NCI-H510A (cell line): ENCODE data around the gene TCAF1.
"Not testable (repeated sequence)": the region's sequence is repeated elsewhere in the genome, so short reads cannot be mapped to it uniquely, and the experiment has no call there.

Experiments used
- DNase-seq: peaks from one replicate; lab custom pipeline; 2025; lab: John Stamatoyannopoulos, UW

Gene TCAF1

DNA sequence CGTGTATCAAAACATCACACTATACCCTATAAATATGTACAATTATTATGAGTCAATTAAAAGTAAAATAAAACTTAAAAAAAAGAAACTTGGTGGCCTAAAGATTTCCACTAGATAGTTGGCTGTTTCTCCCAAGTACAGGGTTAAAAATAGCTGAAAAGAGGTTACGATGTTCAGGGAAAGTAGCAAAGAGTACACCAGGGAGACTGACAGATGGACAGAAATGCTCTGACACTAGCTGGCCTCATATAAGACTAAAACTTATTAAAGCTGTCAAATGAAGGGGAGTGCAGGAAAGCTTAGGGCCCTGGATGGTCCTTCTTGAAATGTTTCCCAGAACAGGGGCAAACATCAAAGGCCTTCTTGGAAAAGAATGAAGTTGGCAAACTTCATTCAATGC lies 51.3 kb downstream of the TCAF1 start:
- no peak for DNase-seq

DNA sequence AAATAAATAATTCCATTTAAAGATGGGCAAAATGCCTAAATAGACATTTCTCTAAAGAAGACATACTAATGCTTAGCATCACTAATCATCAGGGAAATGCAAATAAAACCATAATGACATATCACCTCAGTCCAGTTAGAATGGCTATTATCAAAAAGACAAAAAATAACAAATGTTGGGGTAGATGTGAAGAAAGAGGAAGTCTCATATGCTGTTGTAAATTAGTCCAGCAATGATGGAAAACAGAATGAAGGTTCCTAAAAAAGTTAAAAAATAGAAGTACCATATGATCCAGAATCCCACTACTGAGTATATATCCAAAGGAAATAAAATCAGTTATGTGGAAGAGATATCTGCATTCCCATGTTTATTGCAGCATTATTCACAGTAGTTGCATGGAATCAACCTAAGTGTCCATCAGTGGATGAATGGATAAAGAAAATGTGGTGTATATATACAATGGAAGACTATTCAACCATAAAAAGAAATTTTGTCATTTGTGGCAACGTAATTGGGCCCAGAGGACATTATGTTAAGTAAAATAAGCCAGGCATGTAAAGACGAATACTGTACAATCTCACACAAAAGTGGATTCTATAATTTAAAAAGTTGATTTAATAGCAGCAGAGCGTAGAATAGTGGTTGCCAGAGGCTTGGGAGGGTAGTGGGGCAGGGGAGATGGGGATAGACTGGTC lies 52.0 kb downstream of the TCAF1 start:
- DNase-seq = no peak

DNA sequence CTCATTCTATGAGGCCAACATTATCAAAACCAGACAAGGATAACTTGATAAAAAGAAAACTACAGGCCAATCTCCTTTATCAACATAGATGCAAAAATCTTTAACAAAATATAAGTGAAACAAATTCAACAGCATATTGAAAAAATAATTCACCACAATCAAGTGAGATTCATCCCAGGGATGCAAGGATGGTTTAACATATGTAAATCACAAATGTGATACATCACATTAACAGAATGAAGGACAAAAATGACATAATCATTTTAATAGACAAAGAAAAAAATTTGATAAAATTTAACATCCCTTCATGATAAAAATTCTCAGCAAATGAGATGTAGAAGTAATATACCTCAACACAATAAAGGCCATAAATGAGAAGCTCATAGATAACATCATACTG lies 53.8 kb downstream of the TCAF1 start:
- DNase-seq = no peak

- DNase-seq = no peak
These were observed 55.3 kb downstream of the TCAF1 start for GRCh38 chr7:143846692-143847091.

DNA sequence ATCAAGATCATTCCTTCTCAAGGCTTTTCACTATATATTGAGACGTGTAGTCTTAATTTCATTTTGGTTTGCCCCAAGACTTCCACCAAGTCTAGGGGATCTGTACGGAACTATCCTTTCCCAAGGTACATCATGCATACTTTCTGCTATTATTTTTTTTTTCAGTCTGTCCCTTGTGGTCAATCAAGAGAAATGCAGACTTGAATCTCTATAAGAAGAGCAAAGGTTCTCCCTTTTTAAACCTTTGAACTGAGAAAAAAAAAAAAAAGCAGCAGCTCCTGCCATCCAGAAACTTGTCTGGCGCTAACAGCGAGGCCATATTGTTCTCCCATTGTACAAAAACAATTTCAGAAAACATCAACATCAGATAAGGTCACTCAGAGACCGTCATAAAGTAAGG lies 60.3 kb downstream of the TCAF1 start:
- DNase-seq = not testable (repeated sequence)

GRCh38 chr7:143840062-143840461 lies 61.9 kb downstream of the TCAF1 start:
- DNase-seq = not testable (repeated sequence)

- not testable (repeated sequence) for DNase-seq
These were observed 64.8 kb downstream of the TCAF1 start for GRCh38 chr7:143837223-143837622.

DNA sequence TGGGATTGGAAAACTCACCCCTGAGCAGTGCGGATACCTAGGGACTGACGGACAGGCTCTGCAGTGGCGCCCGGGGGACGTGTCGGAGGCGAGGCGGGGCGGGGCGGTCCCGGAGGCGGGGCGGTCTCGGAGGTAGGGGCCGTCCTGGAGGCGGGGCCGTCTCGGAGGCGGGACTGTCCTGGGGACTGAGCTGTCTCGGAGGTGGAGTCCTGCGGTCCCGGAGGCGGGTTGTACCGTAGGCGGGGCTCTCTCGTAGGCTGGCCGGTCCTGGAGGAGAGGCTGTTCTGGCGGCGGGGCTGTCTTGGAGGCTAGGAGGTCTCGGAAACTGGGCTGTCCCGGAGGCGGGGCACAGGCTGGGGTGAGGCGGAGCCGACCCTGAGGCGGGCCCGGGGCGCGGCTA lies 65.4 kb downstream of the TCAF1 start:
- peak; percentile 25 for DNase-seq

GRCh38 chr7:143836088-143836487 lies 65.9 kb downstream of the TCAF1 start:
- DNase-seq = not testable (repeated sequence)

DNA sequence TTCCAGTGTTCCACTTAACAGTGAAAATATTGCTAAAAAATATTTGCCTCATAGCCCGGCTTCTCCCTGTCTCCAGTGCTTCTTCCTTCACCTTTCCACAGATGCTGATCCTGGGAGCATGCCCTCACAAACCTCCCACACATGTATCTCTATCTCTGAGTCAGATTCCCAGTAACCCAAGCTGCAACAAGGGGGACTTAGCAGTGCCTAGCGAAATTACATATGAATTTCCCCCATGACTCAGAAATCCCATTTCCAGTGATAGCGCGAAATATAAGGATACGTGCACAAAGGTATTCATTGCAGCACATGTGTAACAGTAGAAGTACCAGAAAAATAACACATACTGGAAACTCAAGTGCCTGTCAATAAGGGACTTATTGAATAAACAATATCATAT lies 75.4 kb downstream of the TCAF1 start:
- not testable (repeated sequence) for DNase-seq

DNA sequence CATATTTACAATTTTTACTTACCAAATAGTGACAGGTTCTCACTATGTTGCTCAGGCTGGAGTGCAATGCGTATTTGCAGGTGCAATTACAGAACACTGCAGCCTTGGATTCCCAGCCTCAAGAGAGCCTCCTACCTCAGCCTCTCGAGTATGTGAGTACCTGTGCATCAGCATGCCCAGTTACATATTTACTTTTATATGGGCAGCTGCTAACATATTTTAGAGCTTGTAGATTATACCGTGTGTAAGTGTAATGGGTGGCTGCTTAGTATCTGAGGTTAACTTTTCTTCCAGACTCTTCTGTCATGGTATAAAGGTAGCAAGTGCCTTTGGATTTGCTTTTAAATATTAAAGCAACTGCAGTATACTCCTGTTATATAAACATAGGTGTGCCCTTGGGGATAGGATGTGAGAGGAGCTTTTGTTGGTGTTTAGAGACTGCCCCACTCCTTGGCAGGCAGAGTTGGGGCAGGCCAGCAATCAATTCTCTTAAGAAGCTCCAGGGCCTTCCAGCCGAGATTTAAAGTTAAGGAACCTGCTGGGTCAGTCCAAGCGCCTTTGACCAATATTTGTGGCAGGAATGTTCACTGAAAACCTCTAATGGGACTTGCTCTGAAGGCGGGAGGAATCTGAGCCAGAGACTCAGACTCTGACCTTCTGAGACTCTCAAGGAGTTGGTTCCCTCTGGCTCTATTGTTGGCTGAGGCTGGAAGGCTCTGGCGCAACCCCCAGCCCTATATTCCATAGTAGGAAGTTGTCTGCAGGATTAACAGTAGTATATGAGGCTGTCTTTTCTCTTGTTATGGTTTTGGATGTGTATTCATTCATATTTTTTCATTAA lies 77.5 kb downstream of the TCAF1 start:
- not testable (repeated sequence) for DNase-seq

DNA sequence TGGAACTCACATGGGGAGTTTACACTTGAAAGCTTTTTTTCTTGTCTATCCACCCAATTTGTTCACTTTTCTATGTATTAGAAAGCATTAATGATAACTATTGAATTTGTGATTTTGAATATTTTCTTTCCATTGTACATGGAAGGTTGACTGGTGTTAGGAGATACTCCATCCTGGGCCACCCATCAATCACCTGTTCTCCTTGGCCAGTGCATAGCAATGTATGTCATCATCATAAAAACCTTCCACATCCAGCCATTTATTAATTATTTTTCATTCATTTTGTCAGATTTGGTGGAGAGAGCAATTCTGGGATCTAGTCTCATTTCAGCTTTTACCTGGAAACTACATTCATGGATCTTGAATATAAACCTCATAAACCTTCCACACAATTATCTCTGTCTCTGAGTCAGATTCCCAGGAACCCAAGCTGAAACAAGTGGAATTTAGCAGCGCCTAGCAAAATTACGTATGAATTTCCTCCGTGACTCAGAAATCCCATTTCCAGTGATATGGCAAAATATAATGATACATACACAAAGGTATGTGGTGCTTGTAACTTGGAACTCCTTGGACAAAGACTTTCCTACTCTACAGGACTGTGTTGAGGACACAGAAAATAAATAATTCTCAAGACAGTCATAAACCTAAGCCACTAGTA lies 78.2 kb downstream of the TCAF1 start:
- not testable (repeated sequence) for DNase-seq

- DNase-seq = not testable (repeated sequence)
These were observed 80.3 kb downstream of the TCAF1 start for GRCh38 chr7:143821392-143822277.

DNA sequence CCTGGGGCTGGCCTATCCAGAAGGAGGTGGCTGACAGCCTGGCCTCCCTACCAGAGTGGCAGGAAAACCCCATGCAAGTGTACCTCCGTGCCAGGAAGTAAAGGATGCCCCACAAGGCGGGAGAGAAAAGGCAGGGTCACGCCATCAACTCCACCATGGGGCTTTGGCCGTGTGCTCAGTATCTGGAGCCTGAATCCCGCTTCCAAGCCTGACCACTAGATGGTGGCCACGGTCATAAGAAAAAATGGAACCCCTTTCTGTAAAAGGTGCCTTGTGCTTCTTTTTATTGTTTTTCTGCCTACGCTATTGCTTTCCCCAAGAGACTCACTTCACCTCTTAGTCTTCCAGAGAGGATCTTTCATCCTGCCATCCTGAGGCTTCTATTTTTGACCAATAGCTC lies 84.1 kb downstream of the TCAF1 start:
- not testable (repeated sequence) for DNase-seq

DNA sequence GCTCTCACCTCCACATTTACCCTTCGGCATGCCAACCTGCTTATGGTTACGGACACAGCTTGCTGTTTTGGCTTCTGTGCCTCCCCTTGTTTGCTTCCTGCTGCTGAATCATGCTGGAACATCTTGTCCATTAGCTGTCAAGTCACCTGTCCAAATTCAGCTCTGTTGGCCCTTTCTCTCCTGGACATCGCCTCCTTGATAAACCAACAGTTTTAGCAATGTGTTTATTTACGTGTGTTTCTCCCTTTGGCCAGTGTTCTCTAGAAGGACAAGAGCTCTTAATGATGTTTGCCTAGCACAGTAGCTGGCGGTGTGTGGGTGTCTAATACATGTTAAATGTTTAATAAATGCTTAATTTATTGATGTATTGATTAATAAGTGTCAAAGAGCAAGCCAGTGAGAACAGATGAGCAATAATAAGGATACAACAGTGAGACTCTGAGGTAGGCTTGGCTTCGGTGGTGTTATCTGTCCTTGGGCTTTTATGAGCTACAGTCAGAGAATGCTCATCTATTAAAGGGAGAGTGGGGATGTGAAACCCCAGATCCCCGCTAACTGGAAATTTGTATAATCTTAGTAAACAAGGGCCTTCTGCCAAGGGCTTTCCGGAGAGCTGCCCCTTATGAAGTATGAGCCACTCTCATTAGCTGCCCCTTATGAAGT lies 85.4 kb downstream of the TCAF1 start:
- DNase-seq = not testable (repeated sequence)

DNA sequence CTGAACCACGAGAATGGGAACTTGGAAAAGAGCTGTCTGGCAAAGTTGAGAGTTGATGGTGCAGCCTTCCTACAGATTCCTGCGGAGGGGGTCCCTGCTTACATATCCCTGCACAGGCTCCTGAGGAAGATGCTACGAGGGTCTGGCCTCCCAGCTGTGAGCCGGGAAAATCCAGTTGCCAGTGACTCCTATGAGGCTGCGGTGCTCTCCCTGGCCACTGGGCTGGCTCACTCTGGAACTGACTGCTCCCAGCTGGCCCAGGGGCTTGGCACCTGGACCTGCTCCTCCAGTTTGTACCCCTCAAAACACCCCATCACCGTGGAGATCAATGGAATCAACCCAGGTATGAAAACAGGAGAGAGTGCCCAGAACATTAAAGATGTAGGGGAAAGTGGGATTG lies 91.3 kb downstream of the TCAF1 start:
- not testable (repeated sequence) for DNase-seq

- not testable (repeated sequence) for DNase-seq
These were observed 95.3 kb downstream of the TCAF1 start for GRCh38 chr7:143806664-143807071.
